NOMO-1 treated with dmso at 0.1 percent for 144 hours (cell line): ENCODE results near the gene TTYH3.
"Not testable (repeated sequence)": the region's sequence is repeated elsewhere in the genome, so short reads cannot be mapped to it uniquely, and the experiment has no call there.

Experiments
- DNase-seq: peaks from one replicate; lab custom pipeline; 2025; ENCODE audit not compliant: unreplicated experiment; lab: John Stamatoyannopoulos, UW

TTYH3 gene

DNA sequence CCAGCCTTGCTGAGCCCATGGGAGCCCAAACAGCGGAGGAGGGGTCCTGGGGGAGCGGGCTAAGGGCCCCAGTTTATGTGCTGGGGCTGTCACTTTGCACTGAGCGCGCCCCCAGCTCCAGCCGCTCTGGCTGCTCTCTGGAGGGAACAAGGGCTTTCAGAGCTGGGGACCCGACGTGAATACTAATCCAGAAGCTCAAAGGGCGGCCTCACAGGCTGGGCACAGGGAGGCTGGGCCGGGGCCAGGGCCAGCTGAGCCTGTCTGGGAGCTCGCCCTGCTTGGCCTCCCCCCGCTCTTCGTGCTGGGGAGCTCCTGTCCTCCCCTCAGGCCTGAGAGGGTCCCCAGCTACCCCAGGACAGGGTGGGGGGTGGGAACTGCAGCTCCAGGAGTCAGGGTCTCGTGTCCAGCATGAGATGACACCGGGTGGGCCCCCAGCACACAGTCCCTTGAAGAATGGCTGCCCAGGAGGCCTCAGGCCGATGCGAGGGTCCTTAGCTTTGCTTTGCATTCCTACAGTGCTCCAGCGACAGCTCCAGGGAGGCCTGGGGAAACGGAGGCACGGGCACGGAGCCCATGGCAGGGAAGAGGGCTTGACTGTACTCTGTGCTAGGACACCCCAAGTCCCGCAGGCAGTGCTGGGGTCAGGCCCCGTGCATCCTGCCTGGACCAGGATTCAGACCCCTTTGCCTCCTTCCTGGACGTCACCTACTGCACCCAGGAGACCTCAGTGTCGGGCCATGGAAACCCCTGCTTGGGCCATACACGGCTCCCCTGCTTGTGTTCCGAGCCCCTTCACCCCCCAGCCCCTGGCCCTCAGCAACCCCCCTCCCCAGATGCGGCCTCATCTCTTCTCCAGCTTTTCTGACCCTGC is 50.4 kb downstream of the TTYH3 start:
- DNase-seq = no peak

DNA sequence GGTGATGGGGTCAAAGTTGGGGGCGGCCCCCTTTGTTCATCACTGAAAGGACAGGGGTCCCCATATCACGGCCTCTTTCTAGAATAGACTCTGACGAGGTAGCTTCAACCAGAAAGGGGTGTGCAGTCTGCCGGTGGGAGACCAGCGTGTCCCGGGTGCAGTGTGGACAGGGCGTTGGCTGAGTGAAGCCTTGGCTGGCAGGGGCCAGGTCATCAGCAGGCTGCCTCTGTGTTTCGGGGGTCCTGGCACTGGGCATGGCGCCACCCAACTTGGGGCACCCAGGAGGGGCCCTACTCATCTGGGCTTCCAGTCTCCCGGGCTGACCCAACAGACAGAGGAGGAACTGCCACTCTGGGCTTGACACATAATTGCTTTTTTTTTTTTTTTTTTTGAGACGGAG is 52.7 kb downstream of the TTYH3 start:
- DNase-seq = no peak

DNA sequence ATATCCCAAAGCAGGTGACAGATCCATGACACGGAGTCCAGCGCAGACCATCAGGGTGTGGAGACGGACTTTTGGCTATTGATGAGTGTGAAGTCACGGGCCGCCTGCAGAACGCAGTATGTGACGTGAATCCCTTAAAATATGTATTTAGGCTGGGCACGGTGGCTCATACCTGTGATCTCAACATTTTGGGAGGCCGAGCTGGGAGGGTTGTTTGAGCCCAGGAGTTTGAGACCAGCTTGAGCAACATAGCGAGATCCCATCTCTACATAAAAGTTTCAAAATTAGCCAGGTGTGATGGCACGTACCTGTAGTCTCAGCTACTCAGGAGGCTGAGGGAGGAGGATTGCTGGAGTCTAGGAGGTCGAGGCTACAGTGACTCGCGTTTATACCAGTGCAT is 54.3 kb downstream of the TTYH3 start:
- no peak for DNase-seq

DNA sequence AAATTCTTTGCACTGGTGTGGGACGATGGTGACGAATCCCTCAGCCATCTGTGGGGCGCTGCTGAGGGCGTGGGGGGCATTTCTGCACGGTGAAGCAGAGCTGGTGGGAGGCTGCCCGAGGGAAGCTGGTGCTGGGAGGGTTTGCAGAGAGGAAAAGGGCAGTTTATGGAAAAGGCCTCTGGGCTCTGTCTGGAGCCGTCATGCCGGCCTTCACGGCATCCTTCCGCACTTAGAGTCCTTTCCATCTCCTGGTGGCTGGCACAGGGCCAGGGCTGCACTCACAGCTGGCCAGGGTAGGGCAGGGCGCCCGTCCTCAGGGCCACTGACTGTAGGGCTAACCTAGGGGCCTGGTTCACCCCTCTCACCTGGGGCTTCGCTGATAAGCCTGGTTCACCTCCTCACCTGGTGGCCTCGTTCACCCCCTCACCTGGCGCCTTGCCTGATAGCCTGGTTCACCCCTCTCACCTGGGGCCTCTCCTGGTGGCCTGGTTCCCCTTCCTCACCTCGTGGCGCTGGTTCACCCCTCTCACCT is 55.6 kb downstream of the TTYH3 start:
- no peak for DNase-seq

DNA sequence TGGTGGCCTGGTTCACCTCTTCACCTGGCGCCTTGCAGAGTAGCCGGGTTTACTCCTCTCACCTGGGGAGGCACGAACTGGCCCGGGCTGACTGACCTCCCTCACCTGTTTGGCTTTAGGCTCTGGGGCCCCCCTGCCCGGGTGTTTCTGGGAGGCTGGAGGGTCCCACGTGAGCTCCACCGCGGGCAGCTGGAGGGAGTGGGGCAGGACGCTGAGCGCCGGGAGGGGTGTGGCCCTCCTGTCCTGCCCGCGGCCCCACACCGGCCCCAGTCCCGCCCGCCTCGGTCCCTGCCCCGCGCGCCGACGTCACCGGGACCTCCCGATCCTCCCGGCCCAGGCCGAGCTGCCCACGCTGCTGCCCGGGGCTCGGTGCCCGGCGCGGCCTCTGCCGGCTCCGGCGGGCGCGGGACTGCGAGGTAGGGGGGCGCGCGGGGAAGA is 56.1 kb downstream of the TTYH3 start, which contains the start of gene AMZ1:
Gene AMZ1, plus strand, starts transcription at position 322 of the 438 bp plus-strand sequence. CDS start 12,250 bp downstream, outside the sequence.
- DNase-seq = no peak

DNA sequence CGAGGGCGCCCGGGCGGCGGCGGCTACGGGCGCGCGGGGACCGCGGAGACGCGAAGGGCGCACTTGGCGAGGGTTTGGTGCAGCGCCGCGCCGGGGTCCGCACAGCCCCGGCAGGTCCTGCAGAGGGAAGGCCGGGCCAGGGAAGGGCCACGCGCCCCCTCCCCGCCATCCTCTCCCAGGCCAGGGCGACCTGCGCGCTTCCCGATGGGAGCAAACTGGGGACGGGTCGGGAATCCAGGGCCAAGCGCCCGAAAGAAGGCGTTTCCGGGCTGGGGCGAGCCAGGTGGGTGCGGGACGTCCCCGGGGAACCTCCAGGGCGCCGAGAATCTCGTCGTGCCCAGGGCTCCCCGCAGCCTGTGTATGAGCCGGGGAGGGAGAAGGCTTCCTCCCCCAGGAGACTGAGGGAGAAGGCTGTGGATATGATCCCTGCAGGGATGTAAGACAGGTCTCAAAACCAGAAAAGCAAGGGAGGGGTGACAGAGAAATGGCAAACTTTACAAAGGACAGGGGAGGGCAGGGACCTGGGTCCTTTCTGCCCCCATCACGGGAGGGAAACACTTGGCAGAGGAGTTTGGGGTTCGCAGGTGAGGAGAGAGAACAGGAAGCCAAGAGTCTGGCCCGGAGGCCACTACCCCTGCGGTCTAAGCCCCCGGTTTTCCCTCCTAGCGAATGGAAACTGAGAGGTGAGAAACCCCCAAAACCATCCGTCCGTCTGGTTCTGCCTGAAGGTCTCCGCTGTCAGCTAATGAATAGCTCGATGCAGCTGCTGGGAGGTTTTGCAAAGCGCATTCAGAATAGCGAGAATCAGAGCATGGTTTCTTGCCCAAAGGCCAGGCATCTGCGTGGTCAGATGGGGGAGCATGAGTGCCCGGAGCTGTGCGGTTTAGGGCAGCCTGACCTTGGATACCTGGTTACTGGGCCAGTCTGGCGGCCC is 56.9 kb downstream of the TTYH3 start:
- no peak for DNase-seq

DNA sequence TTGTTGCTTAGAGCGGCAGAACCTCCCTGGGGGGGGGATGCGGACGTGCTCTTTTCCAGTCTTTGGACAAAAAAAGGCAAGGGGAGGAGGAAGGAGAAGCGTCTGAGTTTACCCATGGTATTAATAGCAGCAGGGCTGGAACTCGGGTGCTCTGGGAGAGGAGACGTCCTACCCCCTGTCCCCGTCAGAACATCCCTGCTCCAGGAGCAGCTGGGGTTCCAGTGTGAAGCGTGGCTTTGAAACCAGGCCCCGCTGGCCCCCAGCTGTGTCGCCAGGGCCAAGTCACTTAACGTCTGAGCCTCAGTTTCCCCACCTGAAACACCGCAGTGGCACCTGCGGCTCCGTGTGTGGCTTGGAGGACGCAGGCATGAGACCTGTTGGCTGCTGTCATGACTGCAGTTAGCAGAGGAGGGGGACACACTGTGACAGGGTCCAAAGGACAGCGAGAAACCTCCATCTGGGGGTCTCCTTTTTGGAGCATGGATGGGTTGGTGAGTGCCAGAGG is 57.6 kb downstream of the TTYH3 start:
- DNase-seq = no peak

DNA sequence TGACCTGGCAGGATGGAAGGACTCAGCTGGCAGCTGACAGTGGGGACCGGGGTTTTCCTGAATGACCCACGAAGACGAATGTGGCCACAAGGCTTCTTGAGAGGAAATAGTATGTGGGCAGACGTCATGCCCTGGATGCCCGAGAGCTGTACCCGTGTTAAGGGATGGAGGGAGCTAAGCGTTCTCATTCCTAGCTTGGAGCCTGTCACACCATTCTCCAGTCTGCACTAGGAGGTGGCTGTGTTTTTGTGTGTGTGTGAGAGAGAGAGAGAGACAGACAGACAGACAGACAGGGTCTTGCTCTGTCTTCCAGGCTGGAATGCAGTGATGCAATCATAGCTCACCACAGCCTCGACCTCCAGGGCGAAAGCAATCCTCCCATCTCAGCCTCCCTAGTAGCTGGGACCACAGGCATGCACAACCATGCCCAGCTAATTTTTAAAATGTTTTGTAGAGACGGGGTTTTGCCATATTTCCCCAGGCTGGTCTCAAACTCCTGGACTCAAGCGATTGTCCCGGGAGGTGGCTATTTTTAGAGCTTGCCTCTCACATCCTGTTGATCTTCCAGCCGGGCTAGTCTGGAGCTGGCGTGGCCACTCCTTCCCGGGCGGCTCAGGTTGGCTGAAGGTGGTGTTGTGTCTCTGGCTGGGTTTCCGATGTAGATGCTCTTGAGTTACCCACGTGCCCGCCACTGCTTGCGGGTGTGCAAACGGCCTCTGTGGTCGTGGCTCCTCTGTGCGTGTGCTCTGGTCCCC is 58.3 kb downstream of the TTYH3 start:
- no peak for DNase-seq

DNA sequence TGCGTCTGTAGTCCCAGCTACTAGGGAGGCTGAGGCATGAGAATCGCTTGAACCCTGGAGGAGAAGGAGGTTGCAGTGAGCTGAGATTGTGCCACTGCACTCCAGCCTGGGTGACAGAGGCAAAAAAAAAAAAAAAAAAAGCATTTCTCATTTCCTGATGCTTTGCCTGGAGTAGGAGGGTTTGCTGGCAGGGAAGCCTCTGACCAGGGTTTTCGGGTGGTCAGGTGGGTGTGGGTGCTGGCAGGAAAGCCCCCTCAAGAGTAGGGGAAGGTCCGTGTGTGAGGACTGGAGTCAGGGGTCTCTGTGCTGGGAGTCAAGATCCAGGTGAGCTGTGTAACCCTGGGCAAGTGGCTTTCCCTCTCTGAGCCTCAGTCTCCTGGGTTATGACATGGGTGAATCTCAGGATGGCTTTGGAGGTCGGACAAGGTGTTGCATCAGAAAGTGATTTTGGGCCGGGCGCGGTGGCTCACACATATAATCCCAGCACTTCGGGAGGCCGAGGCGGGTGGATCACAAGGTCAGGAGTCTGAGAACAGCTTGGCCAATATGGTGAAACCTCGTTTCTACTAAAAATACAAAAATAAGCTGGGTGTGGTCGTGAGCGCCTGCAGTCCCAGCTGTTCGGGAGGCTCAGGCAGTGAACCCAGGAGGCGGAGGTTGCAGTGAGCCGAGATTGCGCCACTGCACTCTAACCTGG is 59.4 kb downstream of the TTYH3 start:
- peak; percentile 45 for DNase-seq

DNA sequence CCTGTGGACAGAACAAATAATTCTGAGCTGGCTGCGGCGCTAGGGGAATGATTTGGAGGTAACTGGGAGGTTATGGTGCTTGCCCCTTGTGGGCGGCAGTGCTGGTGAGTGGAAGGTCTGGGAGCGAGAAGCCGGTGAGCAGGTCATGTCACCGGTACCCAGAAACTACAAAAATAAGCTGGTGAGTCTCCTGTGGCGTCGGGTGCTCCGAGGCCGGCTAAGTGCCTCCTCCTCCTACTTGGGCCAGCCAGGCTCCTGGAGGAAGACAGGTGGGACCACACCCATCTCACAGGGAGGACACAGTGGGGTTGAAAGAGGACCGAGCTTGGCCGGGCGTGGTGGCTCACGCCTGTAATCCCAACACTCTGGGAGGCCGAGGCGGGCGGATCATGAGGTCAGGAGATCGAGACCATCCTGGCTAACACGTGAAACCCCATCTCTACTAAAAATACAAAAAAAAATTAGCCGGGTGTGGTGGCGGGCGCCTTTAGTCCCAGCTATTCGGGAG is 60.2 kb downstream of the TTYH3 start:
- not testable (repeated sequence) for DNase-seq

DNA sequence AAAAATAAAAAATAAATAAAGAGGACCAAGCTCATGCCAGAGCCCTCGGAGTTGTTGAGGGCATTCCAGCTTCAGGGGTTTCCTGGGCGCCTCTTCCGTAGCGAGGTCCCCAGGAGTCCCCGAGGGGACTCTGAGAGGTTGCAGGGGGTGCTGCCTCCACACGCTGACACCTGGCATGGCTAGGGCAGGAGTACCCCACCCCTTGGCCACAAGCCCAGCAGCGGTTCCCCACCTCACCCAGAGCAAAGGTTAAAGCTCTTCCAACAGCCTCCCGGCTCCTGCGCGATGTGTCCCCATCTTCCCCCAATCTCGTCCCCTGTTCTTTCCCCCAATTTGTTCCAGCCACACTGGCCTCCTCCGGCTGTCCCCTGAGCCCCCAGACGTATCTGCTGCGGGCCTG is 60.8 kb downstream of the TTYH3 start:
- no peak for DNase-seq

DNA sequence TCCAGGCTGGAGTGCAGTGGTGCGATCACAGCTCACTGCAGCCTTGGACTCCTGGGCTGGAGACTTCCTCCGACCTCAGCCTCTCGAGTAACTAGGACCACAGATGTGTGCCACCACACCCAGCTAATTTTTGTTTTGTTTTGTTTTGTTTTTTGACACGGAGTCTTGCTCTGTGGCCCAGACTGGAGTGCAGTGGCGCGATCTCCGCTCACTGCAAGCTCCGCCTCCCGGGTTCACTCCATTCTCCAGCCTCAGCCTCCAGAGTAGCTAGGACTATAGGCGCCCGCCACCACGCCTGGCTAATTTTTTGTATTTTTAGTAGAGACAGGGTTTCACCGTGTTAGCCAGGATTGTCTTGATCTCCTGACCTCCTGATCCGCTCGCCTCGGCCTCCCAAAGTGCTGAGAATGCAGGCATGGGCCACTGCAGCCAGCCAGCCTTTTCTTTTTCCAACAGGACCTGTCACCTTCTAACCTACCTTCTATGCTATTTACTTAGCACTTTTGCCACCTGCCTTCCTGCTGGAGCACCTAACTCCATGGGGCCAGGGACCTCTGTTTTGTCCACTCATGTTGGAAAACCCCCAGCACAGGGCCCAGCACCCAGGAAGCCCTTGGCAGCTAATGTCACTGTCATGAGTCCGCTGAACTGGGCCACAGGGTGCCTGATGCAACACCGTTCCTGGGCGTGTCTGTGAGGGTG is 61.8 kb downstream of the TTYH3 start:
- DNase-seq = not testable (repeated sequence)

DNA sequence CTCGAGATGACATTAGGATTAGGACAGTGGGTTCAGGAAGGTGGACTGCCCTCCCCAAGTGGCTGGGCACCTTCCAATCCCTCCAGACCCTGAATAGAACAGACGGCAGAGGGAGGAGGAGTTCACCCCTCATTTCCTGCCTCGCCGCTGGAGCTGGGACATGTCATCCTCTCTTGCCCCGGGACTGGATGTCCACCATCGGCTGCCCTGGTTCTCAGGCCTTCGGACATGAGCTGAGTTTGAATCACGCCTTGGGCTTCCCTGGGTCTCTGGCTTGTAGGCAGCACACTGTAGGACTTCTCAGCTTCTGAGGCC is 62.3 kb downstream of the TTYH3 start:
- DNase-seq = not testable (repeated sequence)

DNA sequence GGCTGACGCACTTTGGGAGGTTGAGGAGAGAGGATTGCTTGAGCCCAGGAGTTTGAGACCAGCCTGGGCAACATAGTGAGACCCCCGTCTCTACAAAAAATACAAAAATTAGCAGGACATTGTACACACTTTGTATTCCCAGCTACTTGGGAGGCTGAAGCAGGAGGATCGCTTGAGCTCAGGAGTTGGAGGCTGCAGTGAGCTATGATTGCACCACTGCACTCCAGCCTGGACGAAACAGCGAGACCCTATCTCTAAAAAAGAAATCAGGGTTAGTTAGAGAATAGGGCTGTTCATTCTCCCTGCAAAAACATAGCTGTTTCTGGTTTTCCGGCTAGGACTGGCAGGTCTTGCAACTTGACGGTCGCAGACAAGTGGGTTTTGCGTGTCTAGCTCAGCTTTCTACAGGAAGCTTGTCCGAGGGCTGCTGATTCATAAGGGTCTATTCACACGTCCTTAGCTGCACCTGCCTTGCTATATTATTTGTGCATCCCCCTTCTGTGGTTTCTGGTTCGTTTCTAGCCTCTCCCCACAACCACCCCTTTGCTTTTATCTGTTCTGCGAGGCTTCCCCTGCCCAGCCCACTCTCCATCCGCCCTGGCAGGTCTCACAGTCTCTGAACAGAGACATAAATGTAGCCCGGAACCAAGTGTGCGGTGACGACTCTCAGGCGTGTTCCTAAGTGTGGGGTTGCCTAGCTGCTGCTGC is 66.9 kb downstream of the TTYH3 start:
- DNase-seq = peak; percentile 41

DNA sequence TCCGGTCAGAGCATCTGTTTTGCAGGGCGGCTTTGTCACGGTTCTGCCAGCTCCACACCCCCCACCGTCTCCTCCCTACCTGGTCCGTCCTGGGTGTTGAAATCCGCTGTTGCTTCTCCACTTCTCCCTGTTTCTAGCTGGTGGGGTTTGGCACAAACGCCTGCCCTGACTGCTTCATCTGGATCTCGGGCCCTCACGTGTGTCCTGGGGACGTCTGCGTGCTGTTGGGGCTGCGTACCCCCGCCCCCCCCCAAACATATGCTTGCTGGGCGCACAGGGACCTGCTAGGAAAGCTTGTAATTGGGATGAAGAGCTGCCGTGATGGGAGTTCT is 67.5 kb downstream of the TTYH3 start:
- DNase-seq = no peak

DNA sequence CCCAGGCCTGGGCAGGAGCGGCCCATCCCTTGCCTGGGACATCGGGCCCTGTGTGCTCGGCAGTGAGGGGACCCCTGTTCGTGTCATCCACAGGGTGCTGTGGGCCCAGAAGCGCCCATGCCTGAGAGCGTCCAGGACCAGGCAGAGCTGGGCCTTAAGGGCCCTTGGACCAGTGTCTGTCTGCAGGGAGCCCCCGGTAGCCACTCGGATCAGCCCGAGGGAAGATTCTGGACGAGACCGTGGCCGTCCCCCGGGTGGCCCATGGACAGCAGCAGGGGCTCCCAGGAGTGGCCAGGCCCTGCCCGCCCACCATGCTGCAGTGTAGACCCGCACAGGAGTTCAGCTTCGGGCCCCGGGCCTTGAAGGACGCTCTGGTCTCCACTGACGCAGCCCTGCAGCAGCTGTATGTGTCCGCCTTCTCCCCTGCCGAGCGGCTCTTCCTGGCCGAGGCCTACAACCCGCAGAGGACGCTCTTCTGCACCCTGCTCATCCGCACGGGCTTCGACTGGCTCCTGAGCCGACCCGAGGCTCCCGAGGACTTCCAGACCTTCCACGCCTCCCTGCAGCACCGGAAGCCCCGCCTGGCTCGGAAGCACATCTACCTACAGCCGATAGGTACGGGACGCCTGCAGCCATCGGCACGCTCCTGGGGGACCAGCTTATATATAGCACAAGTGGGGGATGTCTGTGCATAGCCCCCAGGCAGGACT is 68.5 kb downstream of the TTYH3 start:
- DNase-seq = no peak

DNA sequence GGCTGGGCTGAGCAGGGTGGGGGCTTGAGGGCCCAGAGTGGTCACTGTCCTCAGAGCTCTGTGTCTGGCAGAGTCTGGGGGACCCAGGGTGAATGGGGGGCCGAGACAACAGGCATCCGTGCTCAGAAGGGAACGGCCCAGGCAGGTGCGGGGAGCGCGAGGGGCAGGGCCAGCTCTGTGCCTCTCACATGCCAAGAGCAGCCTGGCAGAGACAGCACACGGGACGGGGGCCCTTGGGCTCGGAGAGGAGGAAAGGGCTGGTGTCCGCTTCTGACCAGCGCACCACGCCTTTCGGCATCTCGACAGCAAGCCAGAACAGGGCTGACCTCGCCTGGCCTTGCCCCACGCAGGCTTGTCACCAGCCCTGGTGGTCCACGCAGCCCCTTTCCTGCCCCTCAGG is 69.6 kb downstream of the TTYH3 start:
- no peak for DNase-seq
